NCI-H2171 (cell line): ENCODE measurements around the gene MDC1.
"Not testable (repeated sequence)": the region's sequence is repeated elsewhere in the genome, so short reads cannot be mapped to it uniquely, and the experiment has no call there.

Source experiments
- DNase-seq: peaks from one replicate; lab custom pipeline; 2025; lab: John Stamatoyannopoulos, UW

The MDC1 gene

DNA sequence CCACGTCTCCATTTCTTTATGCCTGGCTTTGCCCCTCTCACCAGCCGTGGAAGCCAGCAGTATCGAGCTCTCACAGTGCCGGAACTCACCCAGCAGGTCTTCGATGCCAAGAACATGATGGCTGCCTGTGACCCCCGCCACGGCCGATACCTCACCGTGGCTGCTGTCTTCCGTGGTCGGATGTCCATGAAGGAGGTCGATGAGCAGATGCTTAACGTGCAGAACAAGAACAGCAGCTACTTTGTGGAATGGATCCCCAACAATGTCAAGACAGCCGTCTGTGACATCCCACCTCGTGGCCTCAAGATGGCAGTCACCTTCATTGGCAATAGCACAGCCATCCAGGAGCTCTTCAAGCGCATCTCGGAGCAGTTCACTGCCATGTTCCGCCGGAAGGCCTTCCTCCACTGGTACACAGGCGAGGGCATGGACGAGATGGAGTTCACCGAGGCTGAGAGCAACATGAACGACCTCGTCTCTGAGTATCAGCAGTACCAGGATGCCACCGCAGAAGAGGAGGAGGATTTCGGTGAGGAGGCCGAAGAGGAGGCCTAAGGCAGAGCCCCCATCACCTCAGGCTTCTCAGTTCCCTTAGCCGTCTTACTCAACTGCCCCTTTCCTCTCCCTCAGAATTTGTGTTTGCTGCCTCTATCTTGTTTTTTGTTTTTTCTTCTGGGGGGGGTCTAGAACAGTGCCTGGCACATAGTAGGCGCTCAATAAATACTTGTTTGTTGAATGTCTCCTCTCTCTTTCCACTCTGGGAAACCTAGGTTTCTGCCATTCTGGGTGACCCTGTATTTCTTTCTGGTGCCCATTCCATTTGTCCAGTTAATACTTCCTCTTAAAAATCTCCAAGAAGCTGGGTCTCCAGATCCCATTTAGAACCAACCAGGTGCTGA, 7.0 kb upstream of the MDC1 start:
- DNase-seq = not testable (repeated sequence)

DNA sequence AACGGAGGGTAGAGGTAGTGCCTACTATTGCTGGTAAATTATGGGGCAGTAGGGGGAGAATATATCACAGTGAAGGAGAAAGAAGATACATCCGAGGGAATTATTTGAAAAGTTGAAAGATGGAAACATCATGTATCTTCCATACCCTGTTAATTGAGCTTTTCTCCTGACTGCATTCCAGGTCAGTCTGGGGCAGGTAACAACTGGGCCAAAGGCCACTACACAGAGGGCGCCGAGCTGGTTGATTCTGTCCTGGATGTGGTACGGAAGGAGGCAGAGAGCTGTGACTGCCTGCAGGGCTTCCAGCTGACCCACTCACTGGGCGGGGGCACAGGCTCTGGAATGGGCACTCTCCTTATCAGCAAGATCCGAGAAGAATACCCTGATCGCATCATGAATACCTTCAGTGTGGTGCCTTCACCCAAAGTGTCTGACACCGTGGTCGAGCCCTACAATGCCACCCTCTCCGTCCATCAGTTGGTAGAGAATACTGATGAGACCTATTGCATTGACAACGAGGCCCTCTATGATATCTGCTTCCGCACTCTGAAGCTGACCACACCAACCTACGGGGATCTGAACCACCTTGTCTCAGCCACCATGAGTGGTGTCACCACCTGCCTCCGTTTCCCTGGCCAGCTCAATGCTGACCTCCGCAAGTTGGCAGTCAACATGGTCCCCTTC, 6.2 kb upstream of the MDC1 start:
- not testable (repeated sequence) for DNase-seq

- peak; percentile 43 for DNase-seq
Observed at GRCh38 chr6:30722280-30723112, 5.4 kb upstream of the MDC1 start.

- DNase-seq = not testable (repeated sequence)
Observed at GRCh38 chr6:30722025-30722279, 4.9 kb upstream of the MDC1 start.

DNA sequence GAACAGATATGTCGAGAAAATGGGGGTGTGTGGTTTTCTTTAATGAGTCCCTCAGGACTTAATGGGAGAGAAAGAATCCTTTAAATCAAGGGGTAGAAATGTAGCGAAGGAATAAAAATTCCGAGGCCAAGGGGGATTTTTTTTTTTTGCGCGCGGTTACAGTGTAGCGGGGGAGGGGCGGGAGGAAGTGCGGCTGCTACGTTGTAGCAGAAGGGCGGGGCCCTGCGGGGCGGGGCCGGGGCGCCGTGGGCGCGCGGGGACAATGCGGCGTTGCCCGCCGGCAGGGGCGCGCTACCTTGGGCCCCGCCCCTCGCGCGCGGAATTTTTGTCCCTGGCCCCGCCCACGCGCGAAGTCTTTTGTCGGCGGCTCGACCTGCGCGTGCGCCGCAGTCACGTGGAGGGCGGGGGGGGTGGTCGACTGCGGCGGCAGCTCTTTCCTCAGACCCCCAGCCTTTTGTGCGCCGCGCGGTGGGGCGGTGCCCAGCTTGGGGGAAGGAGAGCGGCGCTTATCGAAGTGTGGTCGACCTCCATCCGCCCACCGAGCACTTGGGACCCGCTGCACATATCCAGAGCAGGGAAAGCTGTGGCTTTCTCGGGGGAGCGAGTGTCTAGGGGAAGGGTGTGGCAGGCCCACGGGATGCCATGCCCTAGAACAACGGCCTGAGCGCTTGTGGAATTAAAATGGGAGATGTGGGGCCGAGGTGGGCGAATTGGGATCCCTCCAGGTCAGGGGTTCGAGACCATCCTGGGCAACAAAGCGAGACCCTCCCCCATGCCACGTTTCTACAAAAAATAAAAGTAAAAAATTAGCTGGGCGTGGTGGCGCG, 4.3 kb upstream of the MDC1 start:
- peak; percentile 96 for DNase-seq

GRCh38 chr6:30720738-30721197, 3.7 kb upstream of the MDC1 start:
- peak; percentile 71 for DNase-seq

GRCh38 chr6:30719791-30720737, 3.0 kb upstream of the MDC1 start, which contains the start of gene TUBB:
Gene TUBB (plus strand): TSS chr6:30720352. CDS start chr6:30720507, 155 bp downstream.
- DNase-seq = peak; percentile 94

DNA sequence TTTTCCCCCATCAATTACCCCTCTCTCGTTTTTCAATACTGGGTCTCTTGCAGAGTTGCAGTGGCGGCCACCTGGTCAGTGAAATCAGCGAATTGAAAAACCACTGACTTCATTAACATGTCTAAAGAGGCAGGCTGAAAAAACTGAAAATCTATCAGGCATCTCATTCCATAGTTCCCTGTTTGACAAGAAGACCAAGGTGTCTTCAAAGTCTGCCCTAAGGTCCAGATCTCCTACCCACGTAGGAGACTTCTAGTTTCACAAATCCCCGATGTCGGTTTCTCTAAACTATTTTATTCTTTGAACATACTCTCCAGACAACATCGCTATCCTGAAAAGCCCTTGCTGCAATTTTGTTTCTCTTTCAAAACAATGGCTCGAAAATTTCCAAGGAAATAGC, 2.3 kb upstream of the MDC1 start:
- DNase-seq = no peak

DNA sequence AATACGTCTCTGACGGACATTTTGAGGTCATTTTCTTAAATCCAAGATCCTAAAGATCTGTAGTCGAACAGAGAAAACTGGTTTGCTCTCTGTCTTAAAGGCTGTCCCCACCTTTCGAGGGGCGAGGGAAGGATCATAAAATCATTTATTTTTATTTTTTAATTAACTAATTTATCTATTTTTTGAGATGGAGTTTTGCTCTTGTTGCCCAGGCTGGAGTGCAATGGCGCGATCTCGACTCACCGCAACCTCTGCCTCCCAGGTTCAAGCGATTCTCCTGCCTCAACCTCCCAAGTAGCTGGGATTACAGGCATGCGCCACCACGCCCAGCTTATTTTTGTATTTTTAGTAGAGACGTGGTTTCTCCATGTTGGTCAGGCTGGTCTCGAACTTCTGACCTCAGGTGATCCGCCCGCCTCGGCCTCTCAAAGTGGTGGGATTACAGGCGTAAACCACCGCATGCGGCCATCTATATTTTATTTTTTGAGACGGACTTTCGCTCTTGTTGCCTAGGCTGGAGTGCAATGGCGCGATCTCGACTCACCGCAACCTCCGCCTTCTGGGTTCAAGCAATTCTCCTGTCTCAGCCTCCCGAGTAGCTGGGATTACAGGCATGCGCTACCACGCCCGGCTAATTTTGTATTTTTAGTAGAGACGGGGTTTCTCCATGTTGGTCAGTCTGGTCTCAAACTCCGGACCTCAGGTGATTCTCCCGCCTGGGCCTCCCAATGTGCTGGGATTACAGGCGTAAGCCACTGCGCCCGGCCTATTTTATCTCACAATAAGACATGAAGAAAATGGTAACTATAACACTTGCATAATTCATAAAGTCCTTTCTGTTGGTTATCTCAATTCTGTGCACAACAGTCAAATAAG, 1.0 kb upstream of the MDC1 start:
- DNase-seq = not testable (repeated sequence)

DNA sequence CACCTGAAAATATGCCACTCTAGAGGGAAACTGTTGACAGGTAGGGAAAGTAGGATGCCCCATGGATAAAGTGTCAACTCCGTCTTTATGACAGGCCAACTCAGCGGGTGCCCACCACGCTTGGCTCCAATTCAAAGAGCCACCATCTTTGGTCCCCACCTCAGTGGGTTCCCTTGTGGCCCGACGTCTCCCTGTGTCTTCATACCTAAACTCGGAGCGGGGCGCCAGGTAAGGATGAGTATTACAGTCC, 277 bp downstream of the MDC1 start:
- no peak for DNase-seq

DNA sequence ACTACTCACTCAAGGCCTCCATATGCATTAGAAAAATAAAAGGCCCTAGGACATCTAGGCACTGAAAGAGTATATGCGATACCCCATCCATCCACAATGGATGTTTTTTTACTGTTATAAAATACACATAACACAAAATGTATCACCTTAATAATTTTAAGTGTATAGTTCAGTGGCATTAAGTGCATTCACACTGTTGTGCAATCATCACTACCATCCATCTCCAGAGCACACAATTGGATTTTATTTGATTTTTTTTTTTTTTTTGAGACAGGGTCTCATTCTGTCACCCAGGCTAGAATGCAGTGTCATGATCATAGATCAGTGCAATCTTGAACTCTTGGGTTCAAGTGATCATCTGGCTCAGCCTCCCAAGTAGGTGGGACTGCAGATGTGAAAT, 2.8 kb downstream of the MDC1 start:
- DNase-seq = no peak

DNA sequence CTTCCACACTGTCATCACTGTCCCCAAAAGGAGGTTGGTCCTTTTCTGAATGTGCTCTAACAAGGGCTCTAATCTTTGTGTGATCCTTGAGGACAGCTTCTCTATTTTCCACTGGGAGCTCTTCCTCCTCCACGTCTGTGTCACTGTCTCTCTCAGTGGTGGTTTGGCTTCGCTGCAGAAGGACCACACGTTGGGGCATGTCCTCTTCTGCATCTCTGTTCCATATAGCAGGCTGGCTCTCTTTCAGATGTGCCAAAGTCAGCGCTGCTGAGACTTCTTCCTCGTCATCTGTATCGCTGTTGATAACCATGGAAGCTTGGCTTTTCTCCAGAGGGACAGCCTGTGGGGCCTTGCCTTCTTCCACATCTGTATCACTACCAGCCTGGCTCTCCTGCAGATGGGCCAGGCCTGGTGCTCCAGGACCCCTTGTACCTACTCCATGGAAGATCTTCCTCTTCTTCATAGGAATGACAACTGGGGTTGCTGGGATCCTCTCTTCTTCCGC, 4.6 kb downstream of the MDC1 start:
- DNase-seq = no peak

GRCh38 chr6:30711758-30712380, 5.2 kb downstream of the MDC1 start:
- no peak for DNase-seq

DNA sequence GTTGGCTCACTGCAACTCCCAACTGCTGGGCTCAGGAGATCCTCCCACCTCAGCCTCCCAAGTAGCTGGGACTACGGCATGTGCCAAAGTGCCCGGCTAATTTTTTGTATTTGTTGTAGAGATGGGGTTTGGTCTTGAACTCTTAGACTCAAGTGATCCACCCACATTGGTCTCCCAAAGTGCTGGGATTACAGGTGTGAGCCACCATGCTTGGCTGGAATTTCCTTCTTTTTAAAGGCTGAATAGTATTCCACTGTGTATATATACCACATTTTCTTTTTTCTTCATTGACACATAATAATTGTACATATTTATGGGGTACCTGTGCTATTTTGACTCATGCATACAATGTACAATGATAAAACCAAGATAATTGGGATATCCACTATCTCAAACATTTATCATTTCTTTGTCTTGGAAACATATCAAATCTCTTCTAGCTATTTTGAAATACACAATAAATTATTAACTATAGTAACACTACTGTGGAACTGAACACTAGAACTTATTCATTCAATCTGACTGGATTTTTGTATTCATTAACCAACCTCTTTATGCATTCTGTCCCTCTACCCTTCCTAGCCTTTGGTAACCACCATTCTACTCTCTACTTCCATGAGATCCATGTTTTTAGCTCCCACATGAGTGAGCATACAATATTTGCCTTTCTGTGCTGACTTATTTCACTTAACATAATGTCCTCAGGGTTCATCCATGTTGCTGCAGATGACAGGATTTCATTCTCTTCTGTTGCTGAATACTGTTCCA, 7.8 kb downstream of the MDC1 start:
- DNase-seq = no peak

- DNase-seq = peak; percentile 40
Observed at GRCh38 chr6:30707281-30707850, 9.7 kb downstream of the MDC1 start.

- DNase-seq = no peak
Observed at GRCh38 chr6:30705620-30706019, 11.5 kb downstream of the MDC1 start.

- no peak for DNase-seq
Observed at GRCh38 chr6:30703821-30704220, 13.3 kb downstream of the MDC1 start.

DNA sequence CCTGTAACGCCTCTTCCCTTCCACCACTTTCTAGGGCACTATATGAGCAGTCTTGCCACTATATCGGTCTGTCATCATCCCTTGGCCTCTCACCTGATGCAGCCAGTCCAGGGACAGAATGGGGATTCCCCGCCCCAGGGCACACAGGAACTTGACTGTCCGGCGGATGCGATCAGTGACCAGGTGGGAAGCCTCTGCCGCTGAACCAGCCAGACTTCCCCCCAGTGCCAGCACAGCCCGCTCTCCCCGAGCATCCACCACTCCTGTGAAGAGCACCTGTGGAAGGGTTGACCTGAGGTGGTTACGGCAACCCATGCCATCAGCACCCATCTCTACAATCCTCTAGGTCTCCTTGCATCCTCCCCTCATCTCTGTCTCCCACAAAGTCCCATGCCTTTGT, 14.1 kb downstream of the MDC1 start:
- DNase-seq = no peak
